Stimulated activated CD4-positive, alpha-beta T cell treated with anti-CD3 and anti-CD28 coated beads, Interleukin-4, amount 100 ng/mL, for 1 hour (primary cell): ENCODE results near the gene CIAO3.

ENCODE experiments used
- DNase-seq: peaks from one replicate; pipeline ENCODE4 v3.0.0-alpha.2; 2020

The CIAO3 gene

GRCh38 chr16:721765-722540 is 18.8 kb downstream of the CIAO3 start:
- DNase-seq = no peak

- peak; percentile 74 for DNase-seq
These were observed 19.6 kb downstream of the CIAO3 start, which contains the start of gene ANTKMT for GRCh38 chr16:720990-721764. ANTKMT (plus strand) TSS chr16:721146; CDS start chr16:721275, 129 bp downstream.

- peak; percentile 35 for DNase-seq
These were observed 20.3 kb downstream of the CIAO3 start for GRCh38 chr16:720447-720989.

- no peak for DNase-seq
These were observed 20.9 kb downstream of the CIAO3 start for GRCh38 chr16:719815-720446.

GRCh38 chr16:718922-719321 is 21.9 kb downstream of the CIAO3 start:
- DNase-seq = no peak

GRCh38 chr16:718389-718788 is 22.4 kb downstream of the CIAO3 start:
- no peak for DNase-seq

GRCh38 chr16:717450-718245 is 23.1 kb downstream of the CIAO3 start:
- DNase-seq = no peak

GRCh38 chr16:716768-717325 is 23.9 kb downstream of the CIAO3 start:
- no peak for DNase-seq

GRCh38 chr16:716200-716568 is 24.6 kb downstream of the CIAO3 start:
- DNase-seq = no peak

GRCh38 chr16:715477-716199 is 25.2 kb downstream of the CIAO3 start:
- DNase-seq = no peak

GRCh38 chr16:714558-715476 is 26.0 kb downstream of the CIAO3 start, which contains the start of gene METRN:
METRN (plus strand) TSS chr16:715118; CDS start chr16:715290, 172 bp downstream.
- DNase-seq = peak; percentile 94

GRCh38 chr16:714079-714478 is 26.7 kb downstream of the CIAO3 start:
- no peak for DNase-seq

GRCh38 chr16:712740-713250 is 28.0 kb downstream of the CIAO3 start:
- DNase-seq = peak; percentile 55

- DNase-seq = peak; percentile 82
These were observed 29.1 kb downstream of the CIAO3 start for GRCh38 chr16:711548-712320.

- no peak for DNase-seq
These were observed 29.7 kb downstream of the CIAO3 start for GRCh38 chr16:711084-711483.

- DNase-seq = no peak
These were observed 30.2 kb downstream of the CIAO3 start for GRCh38 chr16:710500-711075.

GRCh38 chr16:709566-710499 is 31.0 kb downstream of the CIAO3 start:
- no peak for DNase-seq

GRCh38 chr16:708959-709358 is 31.8 kb downstream of the CIAO3 start:
- no peak for DNase-seq
